Upper lobe of right lung (tissue), 1 donor: ENCODE results near the gene PFDN1. TPM values are rescaled to one million over a fixed set of nuclear protein-coding genes. Genes with fewer than 3 reads are reported as not detected.

Source experiments
- ATAC-seq: fragments of 200-7000 bp; cut with Tn5 transposase; one replicate; pipeline ENCODE4 v1.9.1; 2020; ENCODE audit warnings: mild to moderate bottlenecking, moderate library complexity
- DNase-seq: peaks from one replicate; pipeline ENCODE4 v3.0.0-alpha.2; 2020
- H3K27ac ChIP-seq: fragments of 200-600 bp; one replicate; pipeline ENCODE4 v1.8.0; 2022
- H3K27me3 ChIP-seq: fragments of 200-600 bp; one replicate; pipeline ENCODE4 v1.8.0; 2022; ENCODE audit warnings: mild to moderate bottlenecking
- H3K36me3 ChIP-seq: fragments of 200-600 bp; one replicate; pipeline ENCODE4 v1.8.0; 2022
- H3K4me1 ChIP-seq: fragments of 200-600 bp; one replicate; pipeline ENCODE4 v1.8.0; 2022
- H3K4me3 ChIP-seq: fragments of 200-600 bp; one replicate; pipeline ENCODE4 v1.8.0; 2022; ENCODE audit warnings: mild to moderate bottlenecking
- H3K9me3 ChIP-seq: fragments of 200-600 bp; one replicate; pipeline ENCODE4 v1.8.0; 2022
- intact Hi-C: fragments of 100-400 bp; cut with DNase I; formaldehyde crosslinking; loops from one replicate; pipeline ENCODE4 v1.11.0; 2022
- total RNA-seq: library from RNA; stranded (reverse); fragmentation: NEBNext Ultra II Directional; extraction: Animal tissue kit (Norgen Biotek cat#: 25700); gene quantifications from one replicate; pipeline ENCODE4 v1.2.1, GENCODE V29; 2021
- TF ChIP-seq, protein P1 (sequence below): fragments of 200-600 bp; IDR thresholded peaks from one replicate; pipeline ENCODE4 v1.8.0; 2022; ENCODE audit warnings: antibody characterized with exemption
- donor health status: DM: no; HTN: yes; CAD: no; lungs with severe emphysema.

Gene PFDN1
- total RNA-seq, 1 donor from 2014 or later: 54.0 TPM

DNA sequence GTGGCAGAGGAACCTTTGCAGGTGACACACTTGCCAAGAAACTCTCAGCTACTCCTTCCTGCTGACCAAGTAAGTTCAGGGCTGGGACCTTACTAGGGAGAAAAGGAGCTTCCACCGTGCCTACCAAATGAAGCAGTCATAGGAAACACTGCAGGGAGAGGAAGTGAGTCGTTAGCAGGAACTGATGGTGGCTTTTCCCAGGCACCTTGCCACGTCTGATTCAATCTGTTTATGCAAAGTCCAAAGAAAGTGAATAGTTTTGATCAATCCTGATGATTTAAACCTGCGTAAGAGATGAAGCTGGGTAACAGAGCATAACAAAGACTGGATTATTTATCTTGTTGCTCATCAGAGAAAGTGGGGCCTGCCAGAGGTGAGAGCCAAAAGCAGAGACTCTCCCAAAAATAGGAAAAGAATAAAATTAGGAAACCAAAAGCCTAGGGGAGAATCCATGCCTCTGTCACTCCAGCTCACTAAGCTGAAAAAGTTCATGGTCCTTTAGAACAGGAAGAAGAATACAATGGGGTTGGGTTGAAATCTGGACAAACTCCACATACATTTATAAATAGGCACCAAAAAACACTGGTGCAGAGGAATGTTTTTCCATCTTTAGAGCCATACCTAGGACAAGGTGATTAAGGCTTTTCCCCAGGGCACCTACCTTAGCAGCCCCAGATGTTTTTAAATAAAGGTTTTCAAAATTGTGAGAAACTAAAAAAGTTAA lies 9.3 kb upstream of the PFDN1 start:
- Histone ChIP-seq H3K4me1 (peaks cover 7% of the 10 kb centered on the region), H3K4me3 (no peak overlapping the region), H3K27ac (peak overlapping the region; percentile 43), H3K9me3 (no peaks in the 10 kb centered on the region), H3K27me3 (no peaks in the 10 kb centered on the region), H3K36me3 (no peaks in the 10 kb centered on the region)
- DNase-seq (no peak), ATAC-seq (peak; percentile 74)
- intact Hi-C loops: no loop called here
- TF ChIP-seq, protein P1, sequence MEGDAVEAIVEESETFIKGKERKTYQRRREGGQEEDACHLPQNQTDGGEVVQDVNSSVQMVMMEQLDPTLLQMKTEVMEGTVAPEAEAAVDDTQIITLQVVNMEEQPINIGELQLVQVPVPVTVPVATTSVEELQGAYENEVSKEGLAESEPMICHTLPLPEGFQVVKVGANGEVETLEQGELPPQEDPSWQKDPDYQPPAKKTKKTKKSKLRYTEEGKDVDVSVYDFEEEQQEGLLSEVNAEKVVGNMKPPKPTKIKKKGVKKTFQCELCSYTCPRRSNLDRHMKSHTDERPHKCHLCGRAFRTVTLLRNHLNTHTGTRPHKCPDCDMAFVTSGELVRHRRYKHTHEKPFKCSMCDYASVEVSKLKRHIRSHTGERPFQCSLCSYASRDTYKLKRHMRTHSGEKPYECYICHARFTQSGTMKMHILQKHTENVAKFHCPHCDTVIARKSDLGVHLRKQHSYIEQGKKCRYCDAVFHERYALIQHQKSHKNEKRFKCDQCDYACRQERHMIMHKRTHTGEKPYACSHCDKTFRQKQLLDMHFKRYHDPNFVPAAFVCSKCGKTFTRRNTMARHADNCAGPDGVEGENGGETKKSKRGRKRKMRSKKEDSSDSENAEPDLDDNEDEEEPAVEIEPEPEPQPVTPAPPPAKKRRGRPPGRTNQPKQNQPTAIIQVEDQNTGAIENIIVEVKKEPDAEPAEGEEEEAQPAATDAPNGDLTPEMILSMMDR: no peak

DNA sequence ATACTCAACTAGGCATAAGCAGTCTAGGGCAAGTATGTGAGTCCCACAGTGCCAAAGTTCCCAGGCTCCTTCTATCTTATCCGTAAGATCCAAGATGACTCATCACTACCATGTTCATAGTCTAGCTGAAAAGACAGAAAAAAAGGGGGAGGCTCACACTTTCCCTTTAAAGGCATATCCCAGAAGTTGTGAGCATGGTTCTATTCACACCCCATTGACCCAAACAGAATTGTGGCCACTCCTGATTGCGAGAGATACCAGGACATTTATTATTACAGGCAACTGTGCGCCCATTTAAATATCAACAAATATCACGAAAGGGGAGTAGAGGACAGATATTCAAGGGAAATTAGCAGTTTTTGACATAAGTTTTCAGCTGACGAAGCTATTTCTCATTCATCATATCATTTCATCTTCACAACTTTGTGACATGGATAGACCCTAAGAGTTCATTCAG lies 8.1 kb upstream of the PFDN1 start:
- DNase-seq: no peak
- ATAC-seq: no peak

DNA sequence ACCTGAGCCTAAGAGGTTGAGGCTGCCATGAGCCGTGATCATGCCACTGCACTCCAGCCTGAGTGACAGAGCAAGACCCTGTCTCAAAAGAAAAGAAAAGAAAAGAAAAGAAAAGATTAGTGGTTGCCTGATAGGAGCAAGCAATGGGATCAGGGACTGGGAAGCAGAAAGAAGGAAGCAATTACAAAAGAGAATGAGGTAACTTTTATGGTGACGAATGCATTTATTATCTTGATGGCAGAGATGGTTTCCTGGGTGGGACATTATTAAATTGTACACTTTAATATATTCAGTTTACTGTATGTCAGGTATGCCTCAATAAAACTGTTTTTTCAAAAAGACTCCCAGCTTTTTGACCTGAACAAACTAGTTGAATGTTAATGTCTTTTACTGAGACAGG lies 7.5 kb upstream of the PFDN1 start:
- DNase-seq (no peak), ATAC-seq (no peak)
- Histone ChIP-seq H3K4me1 (peaks cover 7% of the 10 kb centered on the region), H3K4me3 (no peak overlapping the region), H3K27me3 (no peaks in the 10 kb centered on the region), H3K27ac (no peak overlapping the region), H3K9me3 (no peaks in the 10 kb centered on the region), H3K36me3 (no peaks in the 10 kb centered on the region)
- TF ChIP-seq, protein P1: no peak
- intact Hi-C loops: no loop called here

More for the DNA sequence above, 8.1 kb upstream of the PFDN1 start:
- Histone ChIP-seq H3K4me1 (peaks cover 7% of the 10 kb centered on the region), H3K27me3 (no peaks in the 10 kb centered on the region), H3K9me3 (no peaks in the 10 kb centered on the region), H3K4me3 (no peak overlapping the region), H3K36me3 (no peaks in the 10 kb centered on the region), H3K27ac (no peak overlapping the region)
- intact Hi-C loops: no loop called here
- TF ChIP-seq, protein P1: no peak

DNA sequence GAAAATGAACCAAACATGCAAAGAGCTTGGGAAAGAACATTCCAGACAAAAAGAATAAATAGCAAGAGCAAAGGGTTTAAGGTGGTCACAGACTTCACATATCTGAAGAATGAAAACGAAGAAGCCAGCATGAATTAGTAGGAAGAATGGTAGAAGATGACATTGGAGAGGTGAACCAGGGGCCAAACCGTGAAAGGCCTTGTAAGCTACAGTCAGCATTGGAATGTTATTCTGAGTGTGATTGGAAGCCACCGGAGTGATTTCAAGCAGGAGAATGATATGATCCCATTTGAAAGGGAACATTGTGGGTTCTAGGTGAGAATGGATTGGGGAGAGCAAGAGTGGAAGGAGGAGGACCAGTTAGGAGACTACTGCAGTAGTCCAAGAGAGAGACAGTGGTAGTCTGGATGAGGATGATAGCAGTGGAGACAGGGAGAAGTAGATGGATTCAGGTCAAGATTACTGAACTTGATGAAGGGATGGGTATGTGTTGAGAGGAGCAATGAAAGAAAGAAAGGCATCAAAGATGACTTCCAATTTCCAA lies 6.9 kb upstream of the PFDN1 start:
- Histone ChIP-seq H3K9me3 (no peaks in the 10 kb centered on the region), H3K27ac (no peak overlapping the region), H3K36me3 (no peaks in the 10 kb centered on the region), H3K4me3 (no peak overlapping the region), H3K4me1 (peaks cover 7% of the 10 kb centered on the region), H3K27me3 (no peaks in the 10 kb centered on the region)
- TF ChIP-seq, protein P1: no peak
- no peak for ATAC-seq
- intact Hi-C loops: no loop called here
- DNase-seq: no peak

DNA sequence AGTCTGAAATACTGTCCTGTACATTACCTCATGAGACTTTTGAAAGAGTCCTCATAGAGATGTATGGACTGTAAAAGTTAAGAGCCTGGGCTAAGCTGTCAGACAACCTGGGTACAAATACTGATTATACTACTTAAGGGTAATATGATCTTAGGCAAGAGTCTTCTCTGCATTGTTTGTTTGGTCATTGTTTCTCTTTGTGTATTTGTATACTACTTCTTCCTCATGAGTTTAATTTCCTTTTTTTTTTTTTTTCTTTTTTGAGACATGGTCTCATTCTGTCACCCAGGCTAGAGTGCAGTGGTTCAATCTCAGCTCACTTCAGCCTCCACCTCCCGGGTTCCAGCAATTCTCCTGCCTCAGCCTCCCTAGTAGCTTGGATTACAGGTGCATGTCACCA lies 2.6 kb upstream of the PFDN1 start:
- no peaks in the 10 kb centered on the region for H3K9me3 ChIP-seq
- ATAC-seq (no peak), DNase-seq (no peak)
- no peaks in the 10 kb centered on the region for H3K27me3 ChIP-seq
- H3K27ac ChIP-seq: no peak overlapping the region
- H3K36me3 ChIP-seq: no peaks in the 10 kb centered on the region
- peaks cover 18% of the 10 kb centered on the region for H3K4me1 ChIP-seq
- no peak overlapping the region for H3K4me3 ChIP-seq
- TF ChIP-seq, protein P1: no peak
- intact Hi-C loops: no loop called here
